Colonic mucosa (tissue), 4 donors: Measurements from ENCODE around the gene FBXO3. TPM values are rescaled to one million over a fixed set of nuclear protein-coding genes. Genes with fewer than 3 reads are reported as not detected.

Experiments used
- DNase-seq: peaks from one replicate; pipeline ENCODE4 v3.0.0-alpha.2; 2020
- H3K27ac ChIP-seq: fragments of 200-600 bp; one replicate; pipeline ENCODE4 v1.8.0; 2021
- H3K27me3 ChIP-seq: fragments of 200-600 bp; one replicate; pipeline ENCODE4 v1.8.0; 2021
- H3K36me3 ChIP-seq: fragments of 200-600 bp; one replicate; pipeline ENCODE4 v1.8.0; 2021
- H3K4me1 ChIP-seq: fragments of 200-600 bp; one replicate; pipeline ENCODE4 v1.8.0; 2021; ENCODE audit warnings: mild to moderate bottlenecking
- H3K4me3 ChIP-seq: fragments of 200-600 bp; one replicate; pipeline ENCODE4 v1.8.0; 2021
- H3K9ac ChIP-seq, 2 donors: one replicate each; pipeline ENCODE4 v1.7.0; 2013; ENCODE audit warnings: control low read depth in 2 of 2, low read depth in 2 of 2, low read length in 2 of 2
- H3K9me3 ChIP-seq: fragments of 200-600 bp; one replicate; pipeline ENCODE4 v1.8.0; 2021
- CTCF ChIP-seq: fragments of 200-600 bp; IDR thresholded peaks from one replicate; pipeline ENCODE4 v1.8.0; 2022; ENCODE audit warnings: antibody characterized with exemption, mild to moderate bottlenecking
- intact Hi-C: fragments of 100-400 bp; cut with DNase I; formaldehyde crosslinking; loops from one replicate; pipeline ENCODE4 v1.14.1; 2022
- total RNA-seq, 2 donors: library from RNA; stranded (reverse); fragmentation: NEBNext Ultra II Directional in 1 of 2; extraction: Animal tissue kit (Norgen Biotek cat#: 25700) in 1 of 2; gene quantifications; one replicate each; pipeline ENCODE4 v1.2.1, GENCODE V29; 2021
- donor health status: healthy.
- donor health status: DM: no; HTN: no; CAD: no.
- donor health status: DM: no; HTN: no; CAD: no.

The FBXO3 gene
- total RNA-seq, 2 donors from 2014 or later = 30.0 to 36.9 TPM

GRCh38 chr11:33721426-33721825 is 52.9 kb downstream of the FBXO3 start:
- H3K27ac ChIP-seq = no peak overlapping the region
- H3K9ac ChIP-seq = no peak overlapping the region
- no peak for DNase-seq
- H3K27me3 ChIP-seq = no peaks in the 10 kb centered on the region
- H3K9me3 ChIP-seq = no peaks in the 10 kb centered on the region
- no peaks in the 10 kb centered on the region for H3K36me3 ChIP-seq
- intact Hi-C loops = no loop called here
- no peak overlapping the region for H3K4me3 ChIP-seq
- TF ChIP-seq CTCF = no peak
- peaks cover 9% of the 10 kb centered on the region for H3K4me1 ChIP-seq

- H3K36me3 ChIP-seq = no peaks in the 10 kb centered on the region
- no peak overlapping the region for H3K4me3 ChIP-seq
- H3K9ac ChIP-seq = no peak overlapping the region
- TF ChIP-seq CTCF = no peak
- no peaks in the 10 kb centered on the region for H3K9me3 ChIP-seq
- H3K27ac ChIP-seq = no peak overlapping the region
- H3K27me3 ChIP-seq = no peaks in the 10 kb centered on the region
- intact Hi-C loops = no loop called here
- H3K4me1 ChIP-seq = peaks cover 12% of the 10 kb centered on the region
- DNase-seq = no peak
Measured at GRCh38 chr11:33719587-33719986, 54.7 kb downstream of the FBXO3 start.

- Histone ChIP-seq H3K9ac (no peak overlapping the region), H3K27me3 (no peaks in the 10 kb centered on the region), H3K4me3 (no peak overlapping the region), H3K9me3 (no peaks in the 10 kb centered on the region), H3K27ac (no peak overlapping the region), H3K36me3 (no peaks in the 10 kb centered on the region), H3K4me1 (peaks cover 4% of the 10 kb centered on the region)
- TF ChIP-seq CTCF = no peak
- intact Hi-C loops = no loop called here
- no peak for DNase-seq
Measured at GRCh38 chr11:33718440-33718839, 55.9 kb downstream of the FBXO3 start.

- no peak for DNase-seq
- H3K4me1 ChIP-seq = peaks cover 4% of the 10 kb centered on the region
- intact Hi-C loops = no loop called here
- no peak for TF ChIP-seq CTCF
- H3K4me3 ChIP-seq = no peak overlapping the region
- no peak overlapping the region for H3K27ac ChIP-seq
- H3K27me3 ChIP-seq = no peaks in the 10 kb centered on the region
- no peaks in the 10 kb centered on the region for H3K9me3 ChIP-seq
- H3K9ac ChIP-seq = no peak overlapping the region
- peaks cover 4% of the 10 kb centered on the region for H3K36me3 ChIP-seq
Measured at GRCh38 chr11:33716243-33716642, 58.1 kb downstream of the FBXO3 start.

- no peaks in the 10 kb centered on the region for H3K27me3 ChIP-seq
- H3K36me3 ChIP-seq = peaks cover 12% of the 10 kb centered on the region
- DNase-seq = no peak
- H3K4me1 ChIP-seq = peaks cover 4% of the 10 kb centered on the region
- no peaks in the 10 kb centered on the region for H3K9me3 ChIP-seq
- no peak for TF ChIP-seq CTCF
- no peak overlapping the region for H3K4me3 ChIP-seq
- no peak overlapping the region for H3K9ac ChIP-seq
- H3K27ac ChIP-seq = no peak overlapping the region
- intact Hi-C loops = no loop called here
Measured at GRCh38 chr11:33713856-33714398, 60.4 kb downstream of the FBXO3 start.
